HG03558 (cell line): ENCODE results near the gene WNT1.

ENCODE experiments used
- ATAC-seq: cut with Tn5 transposase; IDR thresholded peaks from one replicate; pipeline ENCODE4 v1.9.1; 2021; ENCODE audit warnings: moderate number of reproducible peaks; ENCODE audit not compliant: unreplicated experiment; ENCODE audit errors: extremely low read depth

WNT1 gene

GRCh38 chr12:48978291-48978740, at the start of gene WNT1:
Gene WNT1, plus strand, starts transcription at chr12:48978322. Its CDS starts 329 bp downstream, at chr12:48978651.
- no peak for ATAC-seq

GRCh38 chr12:48929551-48929950, 48.6 kb upstream of the WNT1 start:
- no peak for ATAC-seq

- no peak for ATAC-seq
Measured at GRCh38 chr12:48930475-48930874, 47.6 kb upstream of the WNT1 start.

- no peak for ATAC-seq
Measured at GRCh38 chr12:48932878-48933277, 45.2 kb upstream of the WNT1 start.

GRCh38 chr12:48933664-48934311, 44.3 kb upstream of the WNT1 start:
- ATAC-seq = no peak

GRCh38 chr12:48934312-48934706, 43.8 kb upstream of the WNT1 start:
- no peak for ATAC-seq

- ATAC-seq = no peak
Measured at GRCh38 chr12:48936379-48936979, 41.6 kb upstream of the WNT1 start.

GRCh38 chr12:48937170-48937569, 41.0 kb upstream of the WNT1 start:
- no peak for ATAC-seq

- ATAC-seq = no peak
Measured at GRCh38 chr12:48938805-48939204, 39.3 kb upstream of the WNT1 start.

- no peak for ATAC-seq
Measured at GRCh38 chr12:48940181-48940580, 37.9 kb upstream of the WNT1 start.

- ATAC-seq = no peak
Measured at GRCh38 chr12:48943221-48943620, 34.9 kb upstream of the WNT1 start.

- ATAC-seq = no peak
Measured at GRCh38 chr12:48946205-48946604, 31.9 kb upstream of the WNT1 start.

- ATAC-seq = no peak
Measured at GRCh38 chr12:48946943-48947342, 31.2 kb upstream of the WNT1 start.

GRCh38 chr12:48947727-48948126, 30.4 kb upstream of the WNT1 start:
- ATAC-seq = no peak

GRCh38 chr12:48952691-48953090, 25.4 kb upstream of the WNT1 start:
- ATAC-seq = no peak

- ATAC-seq = no peak
Measured at GRCh38 chr12:48954061-48954460, 24.1 kb upstream of the WNT1 start.

- no peak for ATAC-seq
Measured at GRCh38 chr12:48954841-48955501, 23.2 kb upstream of the WNT1 start.

- no peak for ATAC-seq
Measured at GRCh38 chr12:48956279-48957140, 21.6 kb upstream of the WNT1 start.

GRCh38 chr12:48957141-48958048, 20.7 kb upstream of the WNT1 start, which contains the start of gene ARF3:
Gene ARF3, minus strand, starts transcription at chr12:48957487. Its CDS starts 16,392 bp downstream, at chr12:48941095.
- no peak for ATAC-seq

GRCh38 chr12:48958049-48958388, 20.1 kb upstream of the WNT1 start:
- ATAC-seq = no peak
